ENCODE results near the gene STXBP6. TPM values are rescaled to one million over a fixed set of nuclear protein-coding genes. Genes with fewer than 3 reads are reported as not detected.

STXBP6 gene
- total RNA-seq, 4 donors from 2014 or later: 11.9 to 30.5 (median 14.6) TPM

GRCh38 chr14:24833385-24833784 lies 216.6 kb downstream of the STXBP6 start:
- no peaks in the 10 kb centered on the region for H3K4me1 ChIP-seq
- no peak overlapping the region for H3K27ac ChIP-seq
- TF ChIP-seq POLR2A (IDR thresholded peaks at IDR 0.05): no peak
- TF ChIP-seq, protein P1, sequence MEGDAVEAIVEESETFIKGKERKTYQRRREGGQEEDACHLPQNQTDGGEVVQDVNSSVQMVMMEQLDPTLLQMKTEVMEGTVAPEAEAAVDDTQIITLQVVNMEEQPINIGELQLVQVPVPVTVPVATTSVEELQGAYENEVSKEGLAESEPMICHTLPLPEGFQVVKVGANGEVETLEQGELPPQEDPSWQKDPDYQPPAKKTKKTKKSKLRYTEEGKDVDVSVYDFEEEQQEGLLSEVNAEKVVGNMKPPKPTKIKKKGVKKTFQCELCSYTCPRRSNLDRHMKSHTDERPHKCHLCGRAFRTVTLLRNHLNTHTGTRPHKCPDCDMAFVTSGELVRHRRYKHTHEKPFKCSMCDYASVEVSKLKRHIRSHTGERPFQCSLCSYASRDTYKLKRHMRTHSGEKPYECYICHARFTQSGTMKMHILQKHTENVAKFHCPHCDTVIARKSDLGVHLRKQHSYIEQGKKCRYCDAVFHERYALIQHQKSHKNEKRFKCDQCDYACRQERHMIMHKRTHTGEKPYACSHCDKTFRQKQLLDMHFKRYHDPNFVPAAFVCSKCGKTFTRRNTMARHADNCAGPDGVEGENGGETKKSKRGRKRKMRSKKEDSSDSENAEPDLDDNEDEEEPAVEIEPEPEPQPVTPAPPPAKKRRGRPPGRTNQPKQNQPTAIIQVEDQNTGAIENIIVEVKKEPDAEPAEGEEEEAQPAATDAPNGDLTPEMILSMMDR (IDR thresholded peaks at IDR 0.05): no peak
- no peak overlapping the region for H3K4me3 ChIP-seq
- H3K9me3 ChIP-seq: no peaks in the 10 kb centered on the region
- DNase-seq: no peak
- H3K36me3 ChIP-seq: no peaks in the 10 kb centered on the region
- no peaks in the 10 kb centered on the region for H3K27me3 ChIP-seq
- intact Hi-C loops (cut with DNase I; ENCODE audit: low total_unique reads): no loop called here

GRCh38 chr14:24831677-24832076 lies 218.3 kb downstream of the STXBP6 start:
- H3K36me3 ChIP-seq: no peaks in the 10 kb centered on the region
- intact Hi-C loops (cut with DNase I; ENCODE audit: low total_unique reads): no loop called here
- no peak for DNase-seq
- H3K9me3 ChIP-seq: no peaks in the 10 kb centered on the region
- H3K27ac ChIP-seq: no peak overlapping the region
- no peaks in the 10 kb centered on the region for H3K4me1 ChIP-seq
- TF ChIP-seq, protein P1 (IDR thresholded peaks at IDR 0.05): no peak
- TF ChIP-seq POLR2A (IDR thresholded peaks at IDR 0.05): no peak
- H3K4me3 ChIP-seq: no peak overlapping the region
- H3K27me3 ChIP-seq: no peaks in the 10 kb centered on the region

DNA sequence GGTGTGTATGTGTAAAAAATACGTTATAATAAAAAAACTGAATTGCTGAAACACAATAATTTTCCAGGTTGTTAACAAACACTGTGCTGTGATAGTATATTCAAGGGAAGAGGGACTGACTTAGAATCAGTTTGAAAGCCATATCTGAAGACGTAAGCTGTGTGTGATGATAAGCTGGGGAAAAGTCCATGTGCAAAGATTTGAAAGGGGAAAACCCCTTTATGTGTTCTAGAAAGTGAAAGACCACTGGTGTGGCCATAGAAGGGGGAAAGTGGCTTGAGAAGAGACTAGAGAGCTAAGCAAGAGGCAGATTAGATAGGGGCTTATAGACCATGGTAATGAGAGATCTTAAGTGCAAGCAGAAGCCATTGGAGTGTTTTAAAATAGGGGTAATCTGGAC lies 220.1 kb downstream of the STXBP6 start:
- no peak for DNase-seq
- no peaks in the 10 kb centered on the region for H3K27me3 ChIP-seq
- H3K36me3 ChIP-seq: no peaks in the 10 kb centered on the region
- no peaks in the 10 kb centered on the region for H3K4me1 ChIP-seq
- intact Hi-C loops (cut with DNase I; ENCODE audit: low total_unique reads): no loop called here
- TF ChIP-seq, protein P1 (IDR thresholded peaks at IDR 0.05): no peak
- no peak for TF ChIP-seq POLR2A (IDR thresholded peaks at IDR 0.05)
- H3K4me3 ChIP-seq: no peak overlapping the region
- H3K27ac ChIP-seq: no peak overlapping the region
- H3K9me3 ChIP-seq: no peaks in the 10 kb centered on the region

GRCh38 chr14:24828486-24828885 lies 221.5 kb downstream of the STXBP6 start:
- Histone ChIP-seq H3K9me3 (no peaks in the 10 kb centered on the region), H3K36me3 (no peaks in the 10 kb centered on the region), H3K27ac (no peak overlapping the region), H3K4me1 (no peaks in the 10 kb centered on the region), H3K4me3 (no peak overlapping the region), H3K27me3 (no peaks in the 10 kb centered on the region)
- TF ChIP-seq, protein P1 (IDR thresholded peaks at IDR 0.05): no peak
- no peak for TF ChIP-seq POLR2A (IDR thresholded peaks at IDR 0.05)
- intact Hi-C loops (cut with DNase I; ENCODE audit: low total_unique reads): no loop called here
- no peak for DNase-seq

- Histone ChIP-seq H3K9me3 (no peaks in the 10 kb centered on the region), H3K27me3 (no peaks in the 10 kb centered on the region), H3K27ac (no peak overlapping the region), H3K4me3 (no peak overlapping the region), H3K4me1 (no peaks in the 10 kb centered on the region), H3K36me3 (no peaks in the 10 kb centered on the region)
- intact Hi-C loops (cut with DNase I; ENCODE audit: low total_unique reads): no loop called here
- DNase-seq: no peak
- no peak for TF ChIP-seq POLR2A (IDR thresholded peaks at IDR 0.05)
- TF ChIP-seq, protein P1 (IDR thresholded peaks at IDR 0.05): no peak
Observed at GRCh38 chr14:24826390-24826789, 223.6 kb downstream of the STXBP6 start.

Measured in uterus (tissue), 4 donors.